SK-N-MC (cell line): ENCODE measurements around the gene RSPO1.

Experiments used
- EZH2 ChIP-seq: fragments of 200-600 bp; sonication (generic); IDR thresholded peaks from one replicate; pipeline ENCODE4 v1.6.1; 2017; ENCODE audit warnings: antibody characterized with exemption
- FOXP2 ChIP-seq: optimal IDR thresholded peaks from 2 replicates; pipeline ENCODE3; 2011; ENCODE audit warnings: mild to moderate bottlenecking, moderate library complexity; ENCODE audit not compliant: insufficient read depth; ENCODE audit errors: extremely low read length, control extremely low read depth
- POLR2AphosphoS5 ChIP-seq: IDR thresholded peaks from 2 replicates; pipeline ENCODE4 v1.6.1; 2012; ENCODE audit warnings: mild to moderate bottlenecking, low read depth, low read length, borderline replicate concordance

DNA sequence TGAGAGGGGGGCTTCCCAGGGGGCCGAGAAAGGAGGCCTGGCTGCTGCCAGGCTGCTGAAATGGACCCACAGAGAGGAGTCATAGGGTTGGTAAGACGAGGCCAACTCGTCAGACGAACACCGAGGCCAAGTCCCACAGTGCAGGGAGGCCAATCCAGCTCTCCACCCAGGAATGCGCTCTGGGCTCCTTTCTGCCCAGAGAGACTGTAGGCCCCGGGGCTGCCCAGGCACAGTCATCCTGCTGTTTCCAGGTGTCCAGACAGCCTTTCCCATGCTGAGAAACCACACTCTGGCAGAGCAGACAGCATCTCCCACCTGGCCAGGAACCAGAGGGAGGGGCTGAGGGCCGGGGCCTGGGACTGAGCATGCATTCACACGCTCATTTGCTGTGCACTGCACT, 26.7 kb upstream of the RSPO1 start:
- TF ChIP-seq EZH2 (no peak), POLR2AphosphoS5 (no peak), FOXP2 (no peak)
